KOPT-K1 (cell line): Measurements from ENCODE around the gene FAF1.

Experiments
- H3K27ac ChIP-seq: fragments of 200-600 bp; sonication (generic); 2 replicates; pipeline ENCODE4 v1.5.1; 2016; ENCODE audit warnings: antibody characterized with exemption, mild to moderate bottlenecking, low read depth, low read length; ENCODE audit not compliant: poor library complexity, severe bottlenecking
- H3K36me3 ChIP-seq: fragments of 200-600 bp; sonication (generic); 2 replicates; pipeline ENCODE4 v1.5.1; 2017; ENCODE audit warnings: antibody characterized with exemption, mild to moderate bottlenecking, low read length, moderate library complexity; ENCODE audit not compliant: insufficient read depth
- H3K9me3 ChIP-seq: fragments of 200-600 bp; sonication (generic); 2 replicates; pipeline ENCODE4 v1.5.1; 2017; ENCODE audit warnings: antibody characterized with exemption, low read length, mild to moderate bottlenecking; ENCODE audit not compliant: insufficient read depth, poor library complexity, severe bottlenecking

The FAF1 gene

DNA sequence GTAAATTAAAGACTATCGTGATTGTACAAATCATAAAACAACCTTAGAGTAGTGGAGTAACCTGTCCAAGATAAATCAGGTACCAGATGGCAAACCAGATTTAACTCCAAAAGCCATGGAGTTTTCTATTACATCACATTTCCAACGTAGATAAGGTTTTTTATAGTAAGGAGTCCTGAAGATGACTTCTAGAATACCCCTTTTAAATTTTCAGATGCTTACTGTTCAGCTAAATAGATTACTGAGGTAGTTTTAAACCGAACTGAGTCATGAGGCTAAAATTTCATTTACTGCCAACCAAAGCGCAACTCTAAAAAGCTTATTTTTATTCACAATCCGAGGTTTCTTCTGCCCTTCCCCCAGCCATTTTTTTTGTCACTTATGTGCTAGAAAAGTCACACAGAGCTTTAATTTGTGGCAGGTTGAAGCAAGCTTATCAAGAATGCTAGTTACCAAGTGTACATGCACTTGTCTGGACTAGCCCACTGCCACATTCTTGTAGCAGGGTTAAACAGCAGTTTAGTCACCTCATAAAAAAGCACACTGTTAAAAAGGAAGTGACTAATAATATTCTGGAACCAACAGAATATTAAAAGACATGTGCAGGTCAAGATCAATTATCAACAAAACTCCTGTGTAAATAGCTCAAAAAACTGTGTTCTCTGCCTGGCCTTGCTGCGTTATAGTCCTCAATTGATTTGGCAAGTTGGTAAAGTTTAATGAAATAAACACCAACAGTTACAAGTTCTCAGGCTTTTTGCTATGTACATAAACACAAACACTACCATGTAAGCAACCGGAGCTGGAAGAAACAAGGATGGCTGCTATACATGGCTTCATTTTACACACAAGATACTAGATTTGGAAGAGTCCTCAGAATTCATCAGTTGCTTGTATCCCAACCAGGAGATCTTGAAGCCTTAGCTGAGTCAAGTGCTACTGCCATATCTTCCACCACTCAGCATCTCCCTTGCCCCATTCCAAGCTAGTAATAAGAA, 356.5 kb downstream of the FAF1 start:
- Histone ChIP-seq H3K9me3 (no peaks in the 10 kb centered on the region), H3K36me3 (no peaks in the 10 kb centered on the region), H3K27ac (no peak overlapping the region)

DNA sequence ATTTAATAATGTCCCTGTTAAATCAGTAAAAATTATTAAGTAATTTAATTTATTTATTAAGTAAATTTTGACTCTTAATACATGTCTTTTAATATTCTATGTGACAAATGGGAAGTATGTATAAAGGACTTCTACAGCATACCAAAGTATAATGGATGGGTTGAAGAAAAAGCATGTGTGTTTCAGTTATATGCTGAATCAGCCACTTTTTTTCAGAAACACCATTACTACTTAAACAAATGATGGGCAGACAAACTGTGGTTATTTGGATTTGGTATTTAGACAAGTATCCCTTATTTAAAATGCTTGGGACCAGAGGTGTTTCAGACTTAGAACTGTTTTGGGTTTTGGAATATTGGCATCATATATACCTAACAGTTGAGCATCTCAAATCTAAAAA, 360.5 kb downstream of the FAF1 start:
- Histone ChIP-seq H3K27ac (no peak overlapping the region), H3K9me3 (no peaks in the 10 kb centered on the region), H3K36me3 (peaks cover 12% of the 10 kb centered on the region)

- no peaks in the 10 kb centered on the region for H3K9me3 ChIP-seq
- no peak overlapping the region for H3K27ac ChIP-seq
- peaks cover 21% of the 10 kb centered on the region for H3K36me3 ChIP-seq
Measured at GRCh38 chr1:50595874-50596273, 364.2 kb downstream of the FAF1 start.

GRCh38 chr1:50593515-50593914, 366.6 kb downstream of the FAF1 start:
- no peak overlapping the region for H3K27ac ChIP-seq
- no peaks in the 10 kb centered on the region for H3K9me3 ChIP-seq
- peaks cover 27% of the 10 kb centered on the region for H3K36me3 ChIP-seq

GRCh38 chr1:50591598-50591997, 368.5 kb downstream of the FAF1 start:
- Histone ChIP-seq H3K9me3 (no peaks in the 10 kb centered on the region), H3K36me3 (peaks cover 36% of the 10 kb centered on the region), H3K27ac (no peak overlapping the region)

- Histone ChIP-seq H3K36me3 (peaks cover 41% of the 10 kb centered on the region), H3K27ac (no peak overlapping the region), H3K9me3 (no peaks in the 10 kb centered on the region)
Measured at GRCh38 chr1:50582346-50582745, 377.7 kb downstream of the FAF1 start.

- H3K36me3 ChIP-seq = peaks cover 55% of the 10 kb centered on the region
- no peak overlapping the region for H3K27ac ChIP-seq
- H3K9me3 ChIP-seq = no peaks in the 10 kb centered on the region
Measured at GRCh38 chr1:50570066-50570468, 390.0 kb downstream of the FAF1 start.

- H3K27ac ChIP-seq = no peak overlapping the region
- H3K9me3 ChIP-seq = no peaks in the 10 kb centered on the region
- peaks cover 60% of the 10 kb centered on the region for H3K36me3 ChIP-seq
Measured at GRCh38 chr1:50568782-50569181, 391.3 kb downstream of the FAF1 start.

DNA sequence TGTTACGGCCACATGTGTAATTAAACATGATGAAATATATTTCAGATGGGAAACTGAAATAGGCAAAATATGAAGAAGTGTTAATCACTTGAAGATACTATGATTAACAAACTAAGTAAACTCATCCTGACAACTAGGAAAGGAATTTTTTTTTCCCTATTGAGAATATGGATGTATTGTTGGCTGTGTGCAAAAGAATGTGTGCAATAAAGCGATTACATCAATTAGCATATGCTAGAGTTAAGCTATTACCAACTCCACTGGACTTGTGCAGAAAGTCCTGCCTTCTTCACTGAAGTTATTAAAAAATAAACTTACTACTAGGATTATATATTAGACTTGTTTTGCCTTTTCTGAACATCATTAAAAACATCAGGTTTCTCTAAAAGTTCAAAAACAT, 393.7 kb downstream of the FAF1 start:
- Histone ChIP-seq H3K9me3 (no peaks in the 10 kb centered on the region), H3K27ac (no peak overlapping the region), H3K36me3 (peaks cover 67% of the 10 kb centered on the region)

GRCh38 chr1:50564417-50564816, 395.6 kb downstream of the FAF1 start:
- Histone ChIP-seq H3K27ac (no peak overlapping the region), H3K36me3 (peaks cover 85% of the 10 kb centered on the region), H3K9me3 (no peaks in the 10 kb centered on the region)

DNA sequence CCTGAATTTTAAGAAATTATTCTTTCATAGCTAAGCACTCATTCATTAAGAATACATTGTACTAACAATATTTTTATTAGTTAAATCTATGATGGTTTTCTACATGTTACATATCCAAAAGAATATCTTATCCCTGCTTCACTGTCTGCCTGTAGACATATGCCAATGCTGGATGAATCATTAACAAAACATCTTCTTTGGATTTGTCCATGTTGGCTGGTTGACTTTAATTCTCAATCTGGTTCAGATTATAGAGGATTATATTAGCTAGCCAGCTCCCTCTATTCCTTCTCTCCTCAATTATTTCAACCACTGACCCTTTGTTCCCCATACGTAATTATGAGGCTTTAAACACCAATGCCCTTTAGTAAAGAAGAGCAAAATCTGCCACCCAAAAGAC, 398.0 kb downstream of the FAF1 start:
- H3K27ac ChIP-seq = no peak overlapping the region
- H3K9me3 ChIP-seq = no peaks in the 10 kb centered on the region
- peaks cover 71% of the 10 kb centered on the region for H3K36me3 ChIP-seq

- no peak overlapping the region for H3K27ac ChIP-seq
- H3K36me3 ChIP-seq = peaks cover 44% of the 10 kb centered on the region
- H3K9me3 ChIP-seq = no peaks in the 10 kb centered on the region
Measured at GRCh38 chr1:50559421-50559820, 400.6 kb downstream of the FAF1 start.

GRCh38 chr1:50553921-50554320, 406.1 kb downstream of the FAF1 start:
- Histone ChIP-seq H3K27ac (no peak overlapping the region), H3K9me3 (no peaks in the 10 kb centered on the region), H3K36me3 (no peaks in the 10 kb centered on the region)

DNA sequence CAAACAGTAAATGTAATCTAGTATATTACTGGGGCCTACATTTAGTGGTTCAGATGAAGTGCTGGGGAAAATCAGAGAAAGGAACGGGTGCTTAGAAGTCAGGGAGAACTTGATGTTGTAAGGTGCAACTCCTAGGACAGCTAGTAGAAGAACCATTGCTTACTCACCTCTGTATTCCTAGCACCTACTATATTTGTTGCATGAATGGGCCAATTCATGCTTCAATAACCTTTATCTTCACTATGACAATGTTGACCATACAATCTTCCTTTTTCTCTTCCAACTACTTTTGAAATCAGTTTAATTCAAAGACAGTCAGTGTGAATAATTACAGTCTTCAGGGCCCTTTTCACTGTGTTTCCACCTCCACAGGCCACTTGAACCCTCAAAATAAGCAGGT, 411.8 kb downstream of the FAF1 start:
- Histone ChIP-seq H3K36me3 (no peaks in the 10 kb centered on the region; the same call in 1 of the 2 replicates), H3K27ac (no peak overlapping the region), H3K9me3 (no peaks in the 10 kb centered on the region)

- no peaks in the 10 kb centered on the region for H3K9me3 ChIP-seq
- no peak overlapping the region for H3K27ac ChIP-seq
- peaks cover 10% of the 10 kb centered on the region for H3K36me3 ChIP-seq
Measured at GRCh38 chr1:50542362-50542761, 417.7 kb downstream of the FAF1 start.

DNA sequence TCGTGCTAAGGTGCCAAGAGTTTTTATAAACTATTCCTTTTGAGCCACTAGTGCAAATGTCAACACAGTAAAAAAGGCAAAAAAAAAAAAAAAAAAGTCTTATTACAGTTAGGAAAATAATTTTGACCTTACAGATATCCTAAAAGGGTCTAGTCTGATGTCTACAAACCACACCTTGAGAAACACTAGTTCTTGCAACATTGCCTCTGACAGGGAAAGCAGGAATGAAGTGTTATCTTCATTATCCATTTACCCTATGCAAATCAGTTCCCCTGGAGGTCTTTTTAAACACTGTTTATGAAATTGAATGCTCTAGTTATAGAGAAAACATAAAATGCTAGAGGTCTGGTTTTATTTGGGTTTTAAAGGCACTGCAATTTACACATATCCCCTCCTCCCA, 421.6 kb downstream of the FAF1 start:
- H3K36me3 ChIP-seq = peaks cover 28% of the 10 kb centered on the region
- no peaks in the 10 kb centered on the region for H3K9me3 ChIP-seq
- H3K27ac ChIP-seq = no peak overlapping the region
